Stimulated activated CD4-positive, alpha-beta T cell treated with anti-CD3 and anti-CD28 coated beads, TNF-alpha, amount 100 ng/mL, for 4 hours (primary cell): ENCODE measurements around the gene ITPRIP.

Experiments used
- DNase-seq, 3 experiments: peaks; one replicate each; pipeline ENCODE4 v3.0.0-alpha.2; 2020; ENCODE audit warnings: low read depth in 3 of 3

Gene ITPRIP

GRCh38 chr10:104342941-104343411 is 4.7 kb upstream of the ITPRIP start:
- no peak for DNase-seq

- no peak for DNase-seq
These were observed 2.4 kb upstream of the ITPRIP start for GRCh38 chr10:104340641-104341040.

GRCh38 chr10:104340111-104340526 is 1.9 kb upstream of the ITPRIP start:
- no peak for DNase-seq

- no peak for DNase-seq
These were observed 1.3 kb upstream of the ITPRIP start for GRCh38 chr10:104339469-104340110.

GRCh38 chr10:104337521-104337984 is 712 bp downstream of the ITPRIP start:
- no peak for DNase-seq

GRCh38 chr10:104336821-104337467 is 1.3 kb downstream of the ITPRIP start:
- DNase-seq: no peak

GRCh38 chr10:104334965-104335650 is 3.2 kb downstream of the ITPRIP start:
- DNase-seq: no peak

- no peak for DNase-seq
These were observed 3.7 kb downstream of the ITPRIP start for GRCh38 chr10:104334561-104334960.

GRCh38 chr10:104333728-104334373 is 4.4 kb downstream of the ITPRIP start:
- DNase-seq: no peak

- DNase-seq: peak in 1 of 3 experiments; percentile 44
These were observed 5.1 kb downstream of the ITPRIP start for GRCh38 chr10:104333032-104333727.

GRCh38 chr10:104332243-104333031 is 5.8 kb downstream of the ITPRIP start:
- DNase-seq: no peak

GRCh38 chr10:104331208-104331838 is 6.9 kb downstream of the ITPRIP start:
- DNase-seq: no peak

GRCh38 chr10:104330168-104331110 is 7.8 kb downstream of the ITPRIP start:
- DNase-seq: no peak

GRCh38 chr10:104329735-104330134 is 8.5 kb downstream of the ITPRIP start:
- no peak for DNase-seq

GRCh38 chr10:104328896-104329710 is 9.2 kb downstream of the ITPRIP start:
- peak in 2 of 3 experiments; percentile 60 to 61 for DNase-seq

- no peak for DNase-seq
These were observed 9.7 kb downstream of the ITPRIP start for GRCh38 chr10:104328646-104328895.

GRCh38 chr10:104327745-104328645 is 10.3 kb downstream of the ITPRIP start:
- no peak for DNase-seq
